Measurements from ENCODE around the gene PARP2.

Gene PARP2

GRCh38 chr14:20403521-20403920 is 60.1 kb downstream of the PARP2 start:
- no peak for DNase-seq
